HL-60/S4 treated with retinoic acid at 250 ng/mL for 4 days and 3 days (cell line): ENCODE data around the gene NUDT8.
"Not testable (repeated sequence)": the region's sequence is repeated elsewhere in the genome, so short reads cannot be mapped to it uniquely, and the experiment has no call there.

Source experiments
- in situ Hi-C: fragments of 300-500 bp; cut with MboI; formaldehyde crosslinking; loops from 2 replicates; pipeline ENCODE4 v1.7.0; 2022; ENCODE audit warnings: low sequenced_read_pairs

The NUDT8 gene

DNA sequence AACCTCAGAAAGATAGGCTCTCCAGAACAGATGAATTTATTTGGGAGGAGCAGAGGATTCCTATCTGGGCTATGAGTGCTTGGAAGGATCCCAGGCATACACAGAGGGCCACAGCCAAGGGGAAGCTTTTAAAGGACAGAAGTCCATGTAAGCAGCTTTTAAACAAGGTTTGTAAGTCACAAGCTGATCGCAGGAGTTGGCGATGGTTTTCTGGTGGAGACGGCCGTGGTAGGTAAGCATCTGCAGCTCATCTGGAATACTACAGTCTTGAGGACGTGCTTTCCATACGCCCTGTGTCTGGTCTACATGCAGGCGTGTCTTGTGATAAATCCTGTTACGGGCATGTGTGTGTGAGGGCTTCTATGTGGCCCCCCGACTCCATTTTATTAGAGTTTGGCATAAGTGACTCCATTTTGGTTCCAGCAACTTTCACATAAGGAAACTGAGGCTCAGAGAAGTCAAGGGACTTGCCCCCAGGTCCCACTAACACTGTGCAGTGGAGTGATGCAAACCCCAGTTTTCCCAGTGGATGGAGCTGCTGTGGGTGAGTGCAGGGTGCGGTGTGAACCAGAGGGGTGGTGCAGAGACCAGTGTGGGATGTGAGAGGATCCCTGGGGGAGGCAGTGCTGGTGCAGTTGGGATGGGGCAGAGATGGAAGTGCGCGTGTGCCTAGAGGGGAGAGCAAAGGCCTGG is 32.6 kb upstream of the NUDT8 start:
- in situ Hi-C loops = no loop called here

DNA sequence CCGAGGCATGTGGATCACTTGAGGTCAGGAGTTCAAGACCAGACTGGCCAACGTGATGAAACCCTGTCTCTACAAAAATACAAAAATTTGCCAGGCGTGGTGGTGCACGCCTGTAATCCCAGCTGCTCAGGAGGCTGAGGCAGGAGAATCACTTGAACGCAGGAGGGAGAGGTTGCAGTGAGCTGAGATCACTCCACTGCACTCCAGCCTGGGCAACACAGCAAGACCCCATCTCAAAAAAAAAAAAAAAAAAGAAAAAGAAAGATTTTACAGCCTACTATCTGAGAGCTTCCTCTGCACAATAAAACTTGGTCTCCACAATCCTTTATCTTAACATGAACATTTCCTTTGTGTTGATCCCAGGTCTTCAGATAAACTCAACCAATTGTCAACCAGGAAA is 31.0 kb upstream of the NUDT8 start:
- in situ Hi-C loops = not testable (repeated sequence)

DNA sequence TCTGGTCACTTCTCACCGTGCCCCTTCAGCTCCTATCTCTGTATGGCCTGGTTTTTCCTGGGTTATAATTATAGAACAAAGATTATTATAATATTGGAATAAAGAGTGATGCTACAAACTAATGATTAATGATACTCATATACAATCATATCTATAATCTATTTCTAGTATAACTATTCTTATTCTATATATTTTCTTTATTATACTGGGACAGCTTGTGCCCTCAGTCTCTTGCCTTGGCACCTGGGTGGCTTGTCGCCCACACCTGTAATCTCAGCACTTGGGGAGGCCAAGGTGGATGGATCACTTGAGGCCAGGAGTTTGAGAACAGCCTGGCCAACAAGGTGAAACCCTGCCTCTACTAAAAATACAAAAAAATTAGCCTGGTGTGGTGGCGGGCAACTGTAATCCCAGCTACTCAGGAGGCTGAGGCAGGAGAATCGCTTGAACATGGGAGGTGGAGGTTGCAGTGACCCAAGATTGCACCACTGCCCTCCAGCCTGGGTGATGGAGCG is 30.0 kb upstream of the NUDT8 start:
- in situ Hi-C loops = not testable (repeated sequence)

DNA sequence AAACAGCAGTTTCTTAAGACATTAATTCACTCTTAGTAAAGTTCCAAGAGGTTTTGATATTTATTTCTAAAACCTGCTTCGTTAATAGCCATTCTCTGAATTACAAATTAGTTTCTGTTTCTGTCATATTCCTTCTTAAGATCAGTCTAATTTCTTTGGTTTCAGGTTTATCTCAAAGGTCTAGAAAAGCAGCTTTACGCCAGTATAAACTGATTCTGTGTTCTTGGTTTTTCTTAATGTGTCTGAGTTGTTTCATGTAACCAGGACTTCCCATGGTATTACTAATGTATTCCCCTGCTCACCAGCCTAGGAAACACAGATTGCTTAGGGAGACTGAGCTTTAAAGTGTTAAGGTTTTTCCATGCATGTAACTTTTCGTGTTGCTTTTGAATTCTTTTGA is 27.6 kb upstream of the NUDT8 start:
- in situ Hi-C loops = no loop called here

DNA sequence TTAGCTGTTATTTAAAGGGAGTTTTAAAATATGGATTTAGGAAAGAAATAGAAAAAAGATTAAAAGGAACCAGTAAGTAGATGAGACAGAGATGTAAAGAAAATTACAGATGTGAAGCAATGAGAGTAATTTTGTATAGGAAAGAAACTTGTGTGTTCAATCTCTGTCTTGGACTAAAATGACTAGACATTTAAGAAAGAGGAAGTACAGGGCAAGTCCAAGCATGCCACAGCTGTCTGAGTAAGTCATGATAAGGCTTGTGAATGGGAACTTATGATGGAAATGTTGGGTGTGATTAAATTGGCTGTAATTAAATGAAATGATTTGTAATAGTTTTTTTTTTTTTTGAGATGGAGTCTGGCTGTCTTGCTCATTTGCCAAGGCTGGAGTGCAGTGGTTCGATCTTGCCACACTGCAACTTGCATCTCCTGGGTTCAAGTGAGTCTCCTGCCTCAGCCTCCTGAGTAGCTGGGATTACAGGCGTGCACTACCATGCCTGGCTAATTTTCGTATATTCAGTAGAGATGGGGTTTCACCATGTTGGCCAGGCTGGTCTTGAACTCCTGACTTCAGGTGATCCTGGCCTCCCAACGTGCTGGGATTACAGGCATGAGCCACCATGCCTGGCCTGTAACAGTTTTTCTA is 26.7 kb upstream of the NUDT8 start:
- in situ Hi-C loops = no loop called here

DNA sequence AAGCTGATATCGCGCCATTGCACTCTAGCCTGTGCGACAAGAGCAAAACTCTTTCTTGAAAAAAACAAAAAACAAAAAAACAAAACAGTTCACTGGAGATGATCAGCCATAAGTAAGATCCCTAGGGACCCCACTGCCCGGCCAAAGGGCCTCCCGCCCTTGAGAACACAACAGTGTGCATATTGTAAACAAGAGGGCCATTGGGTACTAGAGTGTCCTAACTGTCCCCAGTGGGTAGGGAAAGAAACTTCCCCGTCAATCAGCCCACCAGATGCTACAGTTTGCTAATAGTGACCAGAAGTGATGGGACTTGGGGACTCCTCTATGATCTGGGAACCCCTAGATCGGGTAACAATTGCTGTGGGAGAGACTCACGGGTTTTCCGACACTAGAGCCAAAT is 24.5 kb upstream of the NUDT8 start:
- in situ Hi-C loops = no loop called here

DNA sequence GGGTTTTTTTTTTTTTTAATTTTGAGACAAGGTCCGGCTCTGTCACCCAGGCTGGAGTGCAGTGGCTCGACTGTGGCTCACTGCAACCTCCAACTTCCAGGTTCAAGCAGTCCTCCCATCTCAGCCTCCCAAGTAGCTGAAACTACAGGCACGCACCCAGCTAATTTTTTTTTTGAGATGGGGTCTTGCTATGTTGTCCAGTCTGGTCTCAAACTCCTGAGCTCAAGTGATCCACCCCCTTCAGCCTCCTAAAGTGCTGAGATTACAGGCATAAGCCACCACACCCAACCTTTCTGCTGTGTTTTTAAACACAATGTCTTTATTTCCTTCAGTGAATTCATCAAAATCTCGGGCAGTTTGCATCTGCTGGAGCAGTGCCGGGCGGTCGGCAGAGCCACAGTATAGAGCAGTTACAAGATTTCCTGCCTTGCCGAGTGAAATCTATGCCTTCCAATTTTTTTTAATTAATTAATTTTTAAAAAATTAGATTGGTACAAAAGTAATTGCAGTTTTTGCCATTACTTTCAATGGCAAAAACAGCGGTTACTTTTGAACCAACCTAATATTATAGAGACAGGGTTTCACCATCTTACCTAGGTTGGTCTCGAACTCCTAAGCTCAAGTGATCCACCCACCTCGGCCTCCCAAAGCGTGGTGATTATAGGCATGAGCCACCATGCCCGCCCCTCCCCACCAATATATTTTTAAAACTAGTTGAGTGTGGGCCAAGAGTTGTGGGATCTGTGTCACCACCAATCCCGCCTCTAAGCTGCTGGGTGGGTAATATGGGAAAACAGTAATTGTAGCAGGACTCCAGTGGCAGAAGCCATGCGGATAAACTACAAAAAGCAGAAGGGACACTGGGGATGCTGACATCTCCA is 23.5 kb upstream of the NUDT8 start:
- in situ Hi-C loops = no loop called here

DNA sequence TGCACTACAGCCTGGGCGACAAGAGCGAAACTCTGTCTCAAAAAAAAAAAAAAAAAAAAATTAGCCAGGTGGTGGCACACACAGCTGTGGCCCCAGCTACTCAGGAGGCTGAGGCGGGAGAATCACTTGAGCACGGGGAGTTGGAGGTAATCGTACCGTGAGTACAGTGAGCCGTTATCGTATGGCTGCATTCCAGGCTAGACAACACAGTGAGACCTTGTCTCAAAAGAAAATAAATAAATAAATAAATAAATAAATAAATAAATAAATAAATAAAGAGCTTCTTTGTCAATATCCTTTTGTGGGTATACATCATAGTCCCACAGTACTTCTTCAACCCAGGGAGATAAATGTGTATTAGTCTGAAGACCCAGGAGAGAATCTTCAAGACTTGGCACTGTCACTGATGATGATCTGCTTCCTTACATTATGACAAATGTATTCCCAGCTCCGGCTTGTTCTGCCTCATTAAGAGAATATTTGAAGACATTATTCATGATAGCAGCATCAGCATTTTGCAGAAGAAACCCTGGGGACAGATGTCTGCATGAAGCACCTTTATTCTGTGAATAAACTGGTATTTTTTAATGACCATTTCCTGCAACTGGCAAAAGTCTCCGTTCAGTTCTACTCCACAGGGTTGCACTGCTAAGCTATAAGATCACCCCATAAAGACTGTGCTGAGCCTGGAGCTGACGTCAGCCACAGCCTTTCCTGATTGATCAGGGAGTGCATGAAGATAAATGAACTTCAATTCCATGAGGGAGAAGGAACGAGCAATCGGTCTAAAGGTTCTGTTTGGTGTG is 22.4 kb upstream of the NUDT8 start:
- in situ Hi-C loops = no loop called here

DNA sequence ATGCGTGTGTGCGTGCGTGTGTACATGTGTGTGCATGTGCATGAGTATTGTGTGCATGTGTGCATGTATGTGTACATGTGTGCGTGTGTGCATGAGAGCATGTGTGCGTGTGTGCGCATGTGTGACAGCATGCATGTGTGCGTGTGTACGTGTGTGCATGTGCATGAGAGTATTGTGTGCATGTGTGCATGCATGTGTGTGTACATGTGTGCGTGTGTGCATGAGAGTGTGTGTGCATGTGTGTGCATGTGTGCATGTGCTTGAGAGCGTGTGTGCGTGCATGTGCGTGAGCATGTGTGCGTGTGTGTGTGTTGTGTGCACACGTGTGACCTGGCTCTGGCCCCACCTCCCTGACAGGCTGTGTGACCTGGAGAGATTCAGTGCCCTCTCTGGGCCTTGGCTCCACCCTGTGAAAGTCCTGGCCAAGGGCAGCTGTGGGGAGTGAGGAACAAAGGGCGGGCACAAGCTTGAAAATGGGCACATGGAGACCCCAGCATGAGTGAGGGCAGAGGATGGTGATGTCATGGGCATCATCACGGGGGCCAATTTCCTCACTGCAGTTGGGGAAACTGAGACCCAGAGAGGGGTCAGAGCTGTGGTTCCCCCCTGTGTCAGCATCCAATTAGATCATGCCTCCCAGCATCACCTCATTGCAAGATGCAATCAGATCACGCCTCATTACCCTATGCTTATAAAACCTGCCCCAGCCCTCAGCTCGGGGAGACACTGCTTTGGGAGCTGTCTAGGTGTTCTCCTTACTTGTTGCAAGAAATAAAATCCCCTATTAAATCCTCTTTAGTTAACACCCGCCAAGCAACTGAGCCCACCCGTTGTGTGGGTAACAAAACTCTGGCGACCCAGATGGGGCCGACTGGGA is 20.1 kb upstream of the NUDT8 start:
- in situ Hi-C loops = no loop called here

DNA sequence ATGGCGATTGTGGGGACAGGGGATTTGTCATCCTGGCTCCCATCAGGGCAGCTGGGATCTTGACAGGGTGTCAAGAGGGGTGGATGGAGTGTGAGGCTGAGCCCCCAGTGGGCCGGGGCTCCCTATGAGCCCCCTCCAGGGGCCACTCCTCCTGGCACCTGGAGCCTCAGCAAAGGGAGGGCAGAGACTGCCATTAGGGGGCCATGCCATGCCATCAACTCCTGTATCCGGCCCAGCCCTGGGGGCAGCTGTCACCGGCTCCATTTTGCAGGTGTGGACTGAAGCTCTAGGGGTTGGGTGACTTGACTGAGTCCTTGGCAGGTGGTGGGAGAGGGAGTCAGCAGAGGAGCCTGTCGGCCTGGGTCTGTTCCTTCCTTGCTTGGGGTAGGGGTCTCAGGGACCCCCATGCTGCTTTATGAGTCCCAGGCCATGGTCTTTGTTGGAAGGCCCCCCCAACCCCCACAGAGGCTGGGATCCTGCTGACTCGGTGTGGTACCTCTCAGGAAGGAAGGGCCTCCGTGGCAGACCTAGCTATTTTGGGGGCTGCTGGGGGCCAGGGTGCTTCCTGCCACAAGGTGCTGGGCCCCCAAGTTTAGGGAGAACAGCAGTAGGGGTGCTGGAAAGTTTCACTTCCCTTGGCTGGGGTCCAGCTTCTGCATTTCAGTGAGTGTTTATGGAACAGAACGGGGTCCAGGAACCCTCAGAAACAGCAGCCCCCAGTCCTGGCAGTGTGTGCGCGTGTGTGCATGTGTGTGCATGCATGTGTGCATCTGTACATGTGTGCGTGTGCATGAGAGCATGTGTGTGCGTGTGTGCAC is 19.3 kb upstream of the NUDT8 start:
- in situ Hi-C loops = no loop called here

DNA sequence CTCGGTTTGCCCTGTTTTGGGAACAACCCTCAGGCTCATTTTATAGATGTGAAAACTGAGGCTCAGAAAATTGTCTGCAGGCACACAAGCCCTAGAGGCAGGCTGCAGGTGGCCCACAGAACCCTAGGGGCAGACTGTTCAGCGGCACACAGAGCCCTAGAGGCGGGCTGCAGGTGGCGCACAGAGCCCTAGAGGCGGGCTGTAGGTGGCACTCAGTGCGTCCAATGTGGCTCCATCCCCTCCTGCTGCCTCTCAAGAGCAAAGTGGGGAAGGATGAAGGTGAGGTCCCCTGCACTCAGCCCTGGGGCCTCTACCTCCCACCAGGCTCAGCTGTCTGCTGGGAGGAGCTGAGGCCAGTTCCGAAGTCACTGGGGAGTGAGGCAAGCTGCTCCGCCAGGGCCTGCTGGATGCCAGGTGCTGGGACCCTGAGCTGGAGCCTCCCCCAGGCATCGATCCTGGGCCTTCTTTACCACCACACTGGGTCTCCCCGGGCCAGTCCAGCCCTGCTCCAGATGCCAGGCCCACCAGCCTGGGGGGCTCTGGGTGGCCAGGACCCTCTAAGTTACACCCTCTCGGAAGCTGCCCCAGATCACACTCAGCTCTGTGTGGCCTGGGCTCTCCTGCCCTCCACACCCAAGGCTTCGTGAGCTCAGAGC is 18.5 kb upstream of the NUDT8 start:
- in situ Hi-C loops = no loop called here

DNA sequence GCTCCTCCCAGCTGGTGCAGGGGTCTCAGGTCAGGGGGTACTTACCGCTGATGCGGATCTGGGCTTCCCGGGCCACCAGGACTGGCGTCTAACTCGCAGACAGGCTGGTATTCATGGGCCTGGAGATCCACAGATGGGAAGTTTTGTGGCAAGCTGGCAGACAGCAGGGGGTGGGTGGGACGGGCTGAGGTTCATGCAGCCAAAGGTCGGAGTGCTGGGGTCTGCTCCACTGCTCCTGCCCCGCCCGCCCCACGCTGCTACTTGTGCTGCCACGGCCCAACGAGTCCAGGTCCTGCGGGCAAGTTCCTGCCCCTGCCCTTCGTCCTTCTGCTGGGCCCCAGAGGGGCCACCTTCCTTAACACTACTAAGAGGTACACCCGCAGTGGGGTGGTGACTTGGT is 17.7 kb upstream of the NUDT8 start:
- in situ Hi-C loops = no loop called here

DNA sequence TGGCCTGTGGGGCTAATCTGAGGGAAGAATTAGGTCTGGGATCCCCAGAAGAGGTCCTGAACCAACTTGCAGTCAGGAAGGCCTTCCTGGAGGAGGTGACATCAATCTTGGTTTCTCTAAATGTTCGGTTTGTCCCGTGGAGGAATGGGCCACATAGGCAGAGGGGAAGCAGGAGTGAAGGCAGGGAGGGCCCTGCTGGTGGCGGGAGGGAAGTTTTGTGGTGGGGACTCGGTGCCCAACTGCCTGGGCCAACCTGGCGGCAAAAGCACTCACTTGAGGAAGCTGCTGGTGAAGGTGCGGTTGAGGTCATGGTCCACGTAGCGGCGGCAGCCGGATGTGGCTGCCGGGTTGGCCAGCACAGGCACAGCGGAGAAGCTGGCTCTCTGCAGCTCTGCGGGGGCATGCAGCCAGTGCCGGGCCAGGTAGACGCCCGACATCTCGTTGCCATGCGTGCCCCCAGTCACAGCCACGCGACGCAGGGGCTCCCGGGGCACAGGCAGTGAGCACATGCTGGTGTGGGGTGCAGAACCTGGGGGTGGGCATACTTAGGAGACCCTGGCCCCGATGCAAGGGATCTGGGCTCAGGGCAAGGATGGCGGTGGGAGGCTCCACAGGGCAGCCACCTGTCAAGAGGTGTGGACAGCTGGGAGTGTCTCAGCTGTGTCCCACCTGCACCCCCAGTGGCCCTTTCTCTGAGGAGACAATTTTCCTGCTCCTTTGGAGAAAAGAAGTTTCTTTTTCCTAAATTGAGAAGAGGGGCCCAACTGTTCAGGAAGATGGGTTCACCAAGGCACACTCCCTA is 17.0 kb upstream of the NUDT8 start:
- in situ Hi-C loops = no loop called here

DNA sequence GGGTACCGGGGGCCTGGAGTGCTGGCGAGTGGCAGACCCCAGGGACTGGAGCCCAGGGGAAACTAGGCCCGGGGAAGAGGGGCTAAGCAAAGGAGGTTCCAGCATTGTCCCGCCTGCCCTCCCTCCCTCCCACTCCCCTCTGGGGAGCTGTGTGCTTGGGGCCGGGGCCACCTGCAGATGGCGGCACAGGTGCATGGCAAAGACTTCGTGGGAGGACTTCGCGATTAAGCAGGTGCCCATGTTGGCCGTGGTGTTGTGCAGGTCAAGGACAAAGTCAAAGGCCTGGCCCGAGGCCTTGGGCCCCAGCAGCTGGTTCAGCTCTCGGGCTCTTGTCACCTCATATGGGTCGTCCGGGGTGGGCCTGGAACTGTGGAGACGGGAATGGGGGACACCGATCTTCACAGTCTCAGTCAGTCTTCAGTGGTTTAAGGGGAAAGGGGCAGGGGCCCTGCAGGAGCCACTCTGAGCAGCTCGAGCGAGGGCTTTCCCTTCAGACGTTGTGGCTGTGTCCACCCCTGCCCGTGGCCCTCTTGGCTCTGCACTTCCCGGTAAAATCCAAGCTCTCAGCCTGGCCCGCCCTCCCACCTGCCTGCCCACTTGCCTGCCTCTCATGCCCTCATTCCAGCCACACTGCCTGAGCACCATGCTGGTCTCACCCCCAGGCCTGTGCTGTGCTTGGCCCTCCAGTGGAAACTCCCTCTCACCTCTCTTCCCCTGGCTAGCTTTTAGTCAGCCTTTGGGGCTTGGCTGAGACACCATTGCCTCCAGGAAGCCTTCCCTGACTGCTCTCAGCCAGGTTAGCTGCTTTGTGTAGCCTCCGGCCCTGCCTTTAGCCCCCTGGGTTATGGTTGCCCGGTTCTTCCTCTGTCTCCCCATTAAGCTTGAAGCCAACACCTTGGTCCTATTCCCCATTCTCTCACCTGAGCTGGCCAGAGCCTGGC is 16.1 kb upstream of the NUDT8 start:
- in situ Hi-C loops = no loop called here

DNA sequence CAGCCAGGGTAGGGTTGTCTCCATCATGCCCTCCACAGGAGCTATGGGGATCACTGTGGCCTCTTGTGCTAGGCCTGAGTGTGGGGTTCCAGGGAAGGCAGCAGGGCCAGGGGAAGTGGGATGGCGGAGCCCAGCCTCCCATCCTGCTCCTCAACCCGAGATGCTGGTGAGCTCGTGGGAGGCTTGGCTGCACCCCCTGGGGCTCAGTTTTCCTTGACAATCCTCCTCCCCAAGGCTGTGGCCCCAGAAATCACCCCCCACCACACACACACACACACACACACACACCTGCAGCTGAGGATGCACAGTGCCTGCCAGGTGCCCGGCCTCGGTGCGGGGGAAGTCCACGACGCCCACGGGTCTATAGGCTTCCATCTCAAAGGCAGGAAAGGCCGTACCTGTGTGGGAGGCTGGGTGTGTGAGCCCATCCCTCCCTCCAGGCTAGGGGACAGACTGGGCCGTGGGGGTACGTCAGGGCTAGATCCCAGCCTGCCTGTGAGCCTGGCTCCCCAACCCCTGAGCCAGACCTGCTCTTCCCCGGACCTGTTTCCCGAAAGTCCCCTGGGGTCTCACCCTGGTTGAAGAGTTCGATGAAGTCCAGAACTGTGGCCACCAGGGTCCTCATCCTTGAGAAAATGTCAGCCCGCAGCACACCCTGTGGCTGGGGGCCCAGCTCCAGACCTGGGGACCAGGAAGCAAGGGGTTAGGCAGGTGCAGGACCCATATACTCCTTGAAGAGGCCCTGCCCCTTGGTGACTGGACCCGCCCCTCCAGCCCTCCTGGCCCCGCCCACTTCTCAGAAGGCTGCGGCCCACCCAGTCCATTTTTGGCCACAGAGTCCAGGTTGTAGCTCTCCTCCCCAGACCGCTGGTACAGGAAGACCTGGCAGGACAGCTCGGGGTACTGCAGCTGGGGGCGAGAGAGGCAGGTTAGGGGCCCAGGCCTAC is 15.0 kb upstream of the NUDT8 start:
- in situ Hi-C loops = no loop called here

DNA sequence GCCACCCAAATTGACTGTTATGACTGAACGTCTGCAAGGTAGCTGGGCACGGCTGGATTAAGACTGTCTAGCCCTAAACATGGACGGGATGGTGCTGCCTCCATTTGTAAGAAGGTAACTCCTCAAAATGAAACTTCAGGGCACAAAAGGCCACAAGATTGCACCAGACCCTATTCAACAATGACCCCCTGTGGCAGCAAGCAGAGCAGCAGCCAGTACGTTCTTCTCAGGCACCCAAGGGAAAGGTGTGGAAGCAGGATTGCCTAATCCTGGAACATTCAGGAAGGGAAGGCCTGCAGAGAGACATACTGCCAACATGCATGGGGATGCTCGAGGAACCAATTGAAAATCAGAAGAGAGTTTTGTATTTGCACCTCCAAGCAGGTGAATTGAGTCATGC is 14.3 kb upstream of the NUDT8 start:
- in situ Hi-C loops = no loop called here
